COLO668 (cell line): Measurements from ENCODE around the gene COMMD2.

Experiments used
- DNase-seq: peaks from one replicate; lab custom pipeline; 2025; ENCODE audit not compliant: unreplicated experiment; lab: John Stamatoyannopoulos, UW

The COMMD2 gene

GRCh38 chr3:149705416-149705815 lies 46.9 kb downstream of the COMMD2 start:
- no peak for DNase-seq

GRCh38 chr3:149703466-149703865 lies 48.8 kb downstream of the COMMD2 start:
- no peak for DNase-seq

GRCh38 chr3:149702691-149703441 lies 49.4 kb downstream of the COMMD2 start:
- no peak for DNase-seq

- no peak for DNase-seq
These were observed 50.3 kb downstream of the COMMD2 start for GRCh38 chr3:149701977-149702350.

GRCh38 chr3:149701206-149701976 lies 50.9 kb downstream of the COMMD2 start:
- no peak for DNase-seq
